ENCODE results near the gene CDC42BPB.
"Not testable (repeated sequence)": the region's sequence is repeated elsewhere in the genome, so short reads cannot be mapped to it uniquely, and the experiment has no call there.

DNA sequence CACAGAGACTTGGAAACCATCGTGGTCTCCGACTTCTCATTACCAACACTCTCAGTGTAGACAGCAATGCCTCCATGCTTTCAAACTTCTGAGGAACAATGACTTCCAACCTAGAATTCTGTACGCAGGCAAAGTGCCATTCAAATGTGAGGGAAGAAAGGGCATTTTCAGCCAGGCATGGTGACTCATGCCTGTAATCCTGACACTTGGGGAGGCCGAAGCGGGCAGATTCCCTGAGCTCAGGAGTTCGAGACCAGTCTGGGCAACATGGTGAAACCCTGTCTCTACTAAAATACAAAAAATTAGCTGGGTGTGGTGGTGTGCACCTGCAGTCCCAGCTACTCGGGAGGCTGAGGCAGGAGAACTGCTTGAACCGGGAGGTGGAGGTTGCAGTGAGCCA is 9.9 kb downstream of the CDC42BPB start:
- TF ChIP-seq, protein P1, sequence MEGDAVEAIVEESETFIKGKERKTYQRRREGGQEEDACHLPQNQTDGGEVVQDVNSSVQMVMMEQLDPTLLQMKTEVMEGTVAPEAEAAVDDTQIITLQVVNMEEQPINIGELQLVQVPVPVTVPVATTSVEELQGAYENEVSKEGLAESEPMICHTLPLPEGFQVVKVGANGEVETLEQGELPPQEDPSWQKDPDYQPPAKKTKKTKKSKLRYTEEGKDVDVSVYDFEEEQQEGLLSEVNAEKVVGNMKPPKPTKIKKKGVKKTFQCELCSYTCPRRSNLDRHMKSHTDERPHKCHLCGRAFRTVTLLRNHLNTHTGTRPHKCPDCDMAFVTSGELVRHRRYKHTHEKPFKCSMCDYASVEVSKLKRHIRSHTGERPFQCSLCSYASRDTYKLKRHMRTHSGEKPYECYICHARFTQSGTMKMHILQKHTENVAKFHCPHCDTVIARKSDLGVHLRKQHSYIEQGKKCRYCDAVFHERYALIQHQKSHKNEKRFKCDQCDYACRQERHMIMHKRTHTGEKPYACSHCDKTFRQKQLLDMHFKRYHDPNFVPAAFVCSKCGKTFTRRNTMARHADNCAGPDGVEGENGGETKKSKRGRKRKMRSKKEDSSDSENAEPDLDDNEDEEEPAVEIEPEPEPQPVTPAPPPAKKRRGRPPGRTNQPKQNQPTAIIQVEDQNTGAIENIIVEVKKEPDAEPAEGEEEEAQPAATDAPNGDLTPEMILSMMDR (IDR thresholded peaks at IDR 0.05; ENCODE audit: low read depth, low read length): not testable (repeated sequence)
- not testable (repeated sequence) for TF ChIP-seq EZH2phosphoT487 (IDR thresholded peaks at IDR 0.05; ENCODE audit: low read depth)

Measured in OCI-LY3 (cell line).